T47D (cell line): ENCODE measurements around the gene ZNF438.
"Not testable (repeated sequence)": the region's sequence is repeated elsewhere in the genome, so short reads cannot be mapped to it uniquely, and the experiment has no call there.

ENCODE experiments used
- DNase-seq, 2 experiments: peaks; one replicate each; pipeline versions ENCODE4 v3.0.0 to v3.0.0-alpha.2; 2011 to 2012; ENCODE audit warnings: low read depth in 1 of 2, low spot score in 1 of 2
- JUND ChIP-seq: IDR thresholded peaks from 2 replicates; pipeline ENCODE4 v1.6.1; 2012; ENCODE audit warnings: low read depth
- in situ Hi-C: cut with HindIII; loops from 2 replicates; pipeline ENCODE4 v1.10.0; 2016; ENCODE audit warnings: low sequenced_read_pairs, low pct_unique_long_range_greater_than_20kb

ZNF438 gene

GRCh38 chr10:30963992-30964930 is 67.4 kb downstream of the ZNF438 start:
- in situ Hi-C loops = no loop called here
- DNase-seq = peak in 1 of 2 experiments; percentile 9
- TF ChIP-seq JUND = no peak

GRCh38 chr10:30962522-30962921 is 69.1 kb downstream of the ZNF438 start:
- no peak for TF ChIP-seq JUND
- DNase-seq = no peak
- in situ Hi-C loops = no loop called here

GRCh38 chr10:30959836-30960210 is 71.8 kb downstream of the ZNF438 start:
- no peak for DNase-seq
- no peak for TF ChIP-seq JUND
- in situ Hi-C loops = no loop called here

GRCh38 chr10:30949218-30949617 is 82.4 kb downstream of the ZNF438 start:
- in situ Hi-C loops, DNase-seq: not testable (repeated sequence)

GRCh38 chr10:30944005-30944404 is 87.7 kb downstream of the ZNF438 start:
- peak in 1 of 2 experiments; percentile 1 for DNase-seq
- in situ Hi-C loops = no loop called here
- no peak for TF ChIP-seq JUND

- in situ Hi-C loops = no loop called here
- no peak for DNase-seq
- TF ChIP-seq JUND = no peak
These were observed 88.2 kb downstream of the ZNF438 start for GRCh38 chr10:30943451-30943850.

- TF ChIP-seq JUND = no peak
- no peak for DNase-seq
- in situ Hi-C loops = no loop called here
These were observed 91.4 kb downstream of the ZNF438 start for GRCh38 chr10:30940256-30940655.

GRCh38 chr10:30939643-30940251 is 91.9 kb downstream of the ZNF438 start:
- TF ChIP-seq JUND = no peak
- DNase-seq = no peak
- in situ Hi-C loops = no loop called here

- TF ChIP-seq JUND = no peak
- in situ Hi-C loops = no loop called here
- no peak for DNase-seq
These were observed 96.6 kb downstream of the ZNF438 start for GRCh38 chr10:30935078-30935477.

GRCh38 chr10:30931094-30931493 is 100.6 kb downstream of the ZNF438 start:
- no peak for DNase-seq
- TF ChIP-seq JUND = no peak
- in situ Hi-C loops = no loop called here

- TF ChIP-seq JUND = no peak
- no peak for DNase-seq
- in situ Hi-C loops = no loop called here
These were observed 101.7 kb downstream of the ZNF438 start for GRCh38 chr10:30929901-30930520.

- DNase-seq, in situ Hi-C loops: not testable (repeated sequence)
These were observed 102.3 kb downstream of the ZNF438 start for GRCh38 chr10:30929311-30929729.

- in situ Hi-C loops = no loop called here
- TF ChIP-seq JUND = no peak
- no peak for DNase-seq
These were observed 102.9 kb downstream of the ZNF438 start for GRCh38 chr10:30928742-30929141.
